Measurements from ENCODE around the gene NBPF6.
"Not testable (repeated sequence)": the region's sequence is repeated elsewhere in the genome, so short reads cannot be mapped to it uniquely, and the experiment has no call there.

The NBPF6 gene

GRCh38 chr1:108450043-108450442, at the start of gene NBPF6:
Gene NBPF6, plus strand, starts transcription at chr1:108450343. Its CDS starts 259 bp downstream, at chr1:108450602.
- H3K9me3 ChIP-seq (ENCODE audit: low read depth, low read length); H3K9ac ChIP-seq (ENCODE audit: insufficient read length); H3K36me3 ChIP-seq (ENCODE audit: insufficient read depth, low read length); H3K4me3 ChIP-seq; H3K27ac ChIP-seq; DNase-seq (ENCODE audit: low read depth, low spot score): not testable (repeated sequence)

- not testable (repeated sequence) for H3K27ac ChIP-seq; H3K9ac ChIP-seq (ENCODE audit: insufficient read length); H3K9me3 ChIP-seq (ENCODE audit: low read depth, low read length); H3K4me3 ChIP-seq; H3K36me3 ChIP-seq (ENCODE audit: insufficient read depth, low read length); DNase-seq (ENCODE audit: low read depth, low spot score)
Observed at GRCh38 chr1:108411098-108411833, 38.9 kb upstream of the NBPF6 start.

- H3K4me3 ChIP-seq; H3K9me3 ChIP-seq (ENCODE audit: low read depth, low read length); H3K9ac ChIP-seq (ENCODE audit: insufficient read length); H3K36me3 ChIP-seq (ENCODE audit: insufficient read depth, low read length); DNase-seq (ENCODE audit: low read depth, low spot score); H3K27ac ChIP-seq: not testable (repeated sequence)
Observed at GRCh38 chr1:108420129-108420528, 30.0 kb upstream of the NBPF6 start.

GRCh38 chr1:108421061-108421916, 28.9 kb upstream of the NBPF6 start:
- H3K36me3 ChIP-seq (ENCODE audit: insufficient read depth, low read length); H3K9ac ChIP-seq (ENCODE audit: insufficient read length); H3K27ac ChIP-seq; H3K9me3 ChIP-seq (ENCODE audit: low read depth, low read length); DNase-seq (ENCODE audit: low read depth, low spot score); H3K4me3 ChIP-seq: not testable (repeated sequence)

- not testable (repeated sequence) for H3K9ac ChIP-seq (ENCODE audit: insufficient read length); H3K9me3 ChIP-seq (ENCODE audit: low read depth, low read length); H3K27ac ChIP-seq; DNase-seq (ENCODE audit: low read depth, low spot score); H3K4me3 ChIP-seq; H3K36me3 ChIP-seq (ENCODE audit: insufficient read depth, low read length)
Observed at GRCh38 chr1:108426877-108427276, 23.3 kb upstream of the NBPF6 start.

- not testable (repeated sequence) for H3K36me3 ChIP-seq (ENCODE audit: insufficient read depth, low read length); H3K4me3 ChIP-seq; H3K9ac ChIP-seq (ENCODE audit: insufficient read length); H3K27ac ChIP-seq; H3K9me3 ChIP-seq (ENCODE audit: low read depth, low read length); DNase-seq (ENCODE audit: low read depth, low spot score)
Observed at GRCh38 chr1:108432002-108432401, 18.1 kb upstream of the NBPF6 start.

- not testable (repeated sequence) for H3K4me3 ChIP-seq; H3K27ac ChIP-seq; DNase-seq (ENCODE audit: low read depth, low spot score); H3K36me3 ChIP-seq (ENCODE audit: insufficient read depth, low read length); H3K9me3 ChIP-seq (ENCODE audit: low read depth, low read length); H3K9ac ChIP-seq (ENCODE audit: insufficient read length)
Observed at GRCh38 chr1:108433404-108433803, 16.7 kb upstream of the NBPF6 start.

- not testable (repeated sequence) for DNase-seq (ENCODE audit: low read depth, low spot score); H3K4me3 ChIP-seq
Observed at GRCh38 chr1:108438536-108438935, 11.6 kb upstream of the NBPF6 start.

GRCh38 chr1:108454521-108454920, 4.4 kb downstream of the NBPF6 start:
- H3K36me3 ChIP-seq (ENCODE audit: insufficient read depth, low read length); H3K9me3 ChIP-seq (ENCODE audit: low read depth, low read length); H3K27ac ChIP-seq; H3K9ac ChIP-seq (ENCODE audit: insufficient read length); H3K4me3 ChIP-seq; DNase-seq (ENCODE audit: low read depth, low spot score): not testable (repeated sequence)

More at GRCh38 chr1:108438536-108438935, 11.6 kb upstream of the NBPF6 start:
- not testable (repeated sequence) for H3K36me3 ChIP-seq (ENCODE audit: insufficient read depth, low read length); H3K9me3 ChIP-seq (ENCODE audit: low read depth, low read length); H3K27ac ChIP-seq; H3K9ac ChIP-seq (ENCODE audit: insufficient read length)

GRCh38 chr1:108458661-108459060, 8.5 kb downstream of the NBPF6 start:
- not testable (repeated sequence) for H3K4me3 ChIP-seq; H3K36me3 ChIP-seq (ENCODE audit: insufficient read depth, low read length); H3K9me3 ChIP-seq (ENCODE audit: low read depth, low read length); H3K9ac ChIP-seq (ENCODE audit: insufficient read length); H3K27ac ChIP-seq; DNase-seq (ENCODE audit: low read depth, low spot score)

GRCh38 chr1:108461758-108462157, 11.6 kb downstream of the NBPF6 start:
- not testable (repeated sequence) for H3K4me3 ChIP-seq; H3K9ac ChIP-seq (ENCODE audit: insufficient read length); H3K9me3 ChIP-seq (ENCODE audit: low read depth, low read length); H3K27ac ChIP-seq; DNase-seq (ENCODE audit: low read depth, low spot score); H3K36me3 ChIP-seq (ENCODE audit: insufficient read depth, low read length)

GRCh38 chr1:108463962-108464361, 13.8 kb downstream of the NBPF6 start:
- not testable (repeated sequence) for DNase-seq (ENCODE audit: low read depth, low spot score); H3K27ac ChIP-seq; H3K9me3 ChIP-seq (ENCODE audit: low read depth, low read length); H3K36me3 ChIP-seq (ENCODE audit: insufficient read depth, low read length); H3K4me3 ChIP-seq; H3K9ac ChIP-seq (ENCODE audit: insufficient read length)

GRCh38 chr1:108466166-108466565, 16.0 kb downstream of the NBPF6 start:
- DNase-seq (ENCODE audit: low read depth, low spot score); H3K36me3 ChIP-seq (ENCODE audit: insufficient read depth, low read length); H3K27ac ChIP-seq; H3K9me3 ChIP-seq (ENCODE audit: low read depth, low read length); H3K9ac ChIP-seq (ENCODE audit: insufficient read length); H3K4me3 ChIP-seq: not testable (repeated sequence)

GRCh38 chr1:108467155-108467554, 17.0 kb downstream of the NBPF6 start:
- not testable (repeated sequence) for H3K9ac ChIP-seq (ENCODE audit: insufficient read length); H3K4me3 ChIP-seq; H3K27ac ChIP-seq; H3K9me3 ChIP-seq (ENCODE audit: low read depth, low read length); DNase-seq (ENCODE audit: low read depth, low spot score); H3K36me3 ChIP-seq (ENCODE audit: insufficient read depth, low read length)
